ENCODE results near the gene DDI1.
"Not testable (repeated sequence)": the region's sequence is repeated elsewhere in the genome, so short reads cannot be mapped to it uniquely, and the experiment has no call there.

Gene DDI1

DNA sequence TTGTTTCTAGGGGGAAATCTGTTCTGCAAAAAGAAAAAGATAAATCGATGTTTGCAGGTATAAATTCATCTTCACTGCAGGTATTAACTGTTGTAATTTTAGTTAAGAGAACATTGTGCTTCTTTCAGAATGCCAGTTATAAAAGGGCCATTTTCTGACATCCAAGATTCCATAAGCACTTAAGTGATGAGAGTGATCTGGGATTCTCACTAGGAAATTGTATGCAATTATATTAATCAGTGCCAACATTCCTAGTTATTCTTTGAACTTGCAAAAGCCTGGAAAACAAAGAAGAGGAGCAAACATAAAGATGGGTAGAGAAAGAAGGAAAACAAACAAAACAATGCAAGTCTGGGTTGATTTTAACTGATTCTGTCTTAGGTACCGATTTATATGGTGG lies 5.4 kb downstream of the DDI1 start:
- no peak for DNase-seq (ENCODE audit: low read depth)

GRCh38 chr11:104043142-104043541 lies 6.7 kb downstream of the DDI1 start:
- no peak for DNase-seq (ENCODE audit: low read depth)

DNA sequence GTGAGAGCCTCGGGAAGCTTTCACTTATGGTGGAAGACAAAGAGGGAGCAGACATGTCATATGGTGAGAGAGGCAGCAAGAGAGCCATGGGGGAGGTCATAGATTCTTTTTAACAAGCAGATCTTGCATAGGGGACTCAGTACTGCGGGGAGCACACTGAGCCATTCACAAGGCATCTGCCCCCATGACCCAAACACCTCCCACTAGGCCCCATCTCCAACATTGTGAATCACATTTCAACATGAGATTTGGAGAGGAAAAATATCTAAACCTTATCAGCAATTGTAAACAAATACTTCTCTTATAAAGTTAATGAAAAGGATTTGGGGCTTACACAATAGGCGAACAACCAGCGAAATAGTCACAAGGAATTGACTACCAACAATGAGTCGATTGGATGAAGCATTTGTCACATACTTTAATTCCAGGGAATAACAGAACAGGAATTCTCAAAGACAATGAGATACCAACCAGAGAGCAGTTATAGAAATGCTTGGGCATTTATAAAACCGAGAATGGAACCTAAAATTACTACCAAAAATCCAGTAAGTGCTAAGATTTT lies 7.3 kb downstream of the DDI1 start:
- DNase-seq (ENCODE audit: low read depth): no peak

- DNase-seq (ENCODE audit: low read depth): no peak
Measured at GRCh38 chr11:104046331-104046730, 9.9 kb downstream of the DDI1 start.

DNA sequence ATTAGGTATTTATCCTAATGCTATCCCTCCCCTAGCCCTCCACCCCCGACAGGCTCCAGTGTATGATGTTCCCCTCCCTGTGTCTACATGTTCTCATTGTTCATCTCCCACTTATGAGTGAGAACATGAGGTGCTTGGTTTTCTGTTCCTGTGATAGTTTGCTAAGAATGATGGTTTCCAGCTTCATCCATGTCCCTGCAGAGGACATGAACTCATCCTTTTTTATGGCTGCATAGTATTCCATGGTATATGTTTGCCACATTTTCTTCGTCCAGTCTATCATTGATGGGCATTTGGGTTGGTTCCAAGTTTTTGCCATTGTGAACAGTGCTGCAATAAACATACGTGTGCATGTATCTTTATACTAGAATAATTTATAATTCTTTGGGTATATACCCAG lies 10.4 kb downstream of the DDI1 start:
- DNase-seq (ENCODE audit: low read depth): not testable (repeated sequence)

DNA sequence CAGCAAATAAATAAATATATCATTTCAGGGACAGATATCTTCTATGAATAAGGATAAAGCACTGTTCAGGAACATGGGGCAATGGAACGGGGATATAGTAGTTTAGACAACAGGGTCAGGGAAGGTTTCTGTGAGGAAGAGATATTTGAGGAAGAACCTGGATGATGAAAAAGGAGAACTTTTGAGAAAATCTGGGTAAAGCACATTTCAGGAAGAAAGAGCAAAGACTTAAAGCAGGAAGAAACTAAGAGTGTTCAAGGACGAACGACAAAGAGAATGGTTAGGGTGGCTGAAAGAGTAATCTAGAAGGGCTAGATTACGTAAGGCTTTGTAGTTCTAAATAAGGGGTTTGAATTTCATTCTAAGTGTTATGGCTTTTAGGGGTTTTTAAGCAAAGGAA lies 12.7 kb downstream of the DDI1 start:
- no peak for DNase-seq (ENCODE audit: low read depth)

- no peak for DNase-seq (ENCODE audit: low read depth)
Measured at GRCh38 chr11:104051778-104052177, 15.3 kb downstream of the DDI1 start.

DNA sequence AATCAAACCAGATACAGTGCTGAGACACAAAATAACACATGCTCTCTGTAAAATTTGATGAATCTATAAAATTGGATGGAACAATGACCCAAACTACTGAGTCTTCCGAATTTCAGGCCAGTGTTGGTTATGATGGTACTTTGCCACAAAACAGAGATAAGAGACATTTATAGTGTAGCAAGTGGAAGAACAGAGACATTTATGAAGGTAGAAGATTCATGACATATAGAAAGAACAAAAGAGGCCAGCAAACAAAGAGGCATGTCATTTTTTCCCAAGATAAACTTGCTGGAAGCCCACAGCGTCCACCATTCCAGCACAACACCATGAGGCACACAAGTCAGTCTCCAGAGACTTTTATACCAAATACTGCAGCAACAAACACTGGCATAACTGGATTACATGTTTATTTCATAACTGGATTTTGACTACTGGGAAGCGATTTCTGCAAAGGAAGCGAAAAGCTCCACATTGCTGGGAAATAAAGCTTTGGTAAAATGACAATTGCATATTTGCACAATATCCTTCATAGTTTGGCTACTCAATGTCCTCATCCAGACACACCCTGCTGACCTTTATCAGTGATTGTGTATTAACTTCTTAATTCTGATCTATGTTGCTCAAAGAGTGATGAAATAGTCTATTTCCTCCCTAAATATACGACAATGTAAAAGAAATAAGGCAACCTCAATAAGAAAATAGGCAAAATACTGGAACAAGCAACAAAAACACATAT lies 17.5 kb downstream of the DDI1 start:
- no peak for DNase-seq (ENCODE audit: low read depth)

DNA sequence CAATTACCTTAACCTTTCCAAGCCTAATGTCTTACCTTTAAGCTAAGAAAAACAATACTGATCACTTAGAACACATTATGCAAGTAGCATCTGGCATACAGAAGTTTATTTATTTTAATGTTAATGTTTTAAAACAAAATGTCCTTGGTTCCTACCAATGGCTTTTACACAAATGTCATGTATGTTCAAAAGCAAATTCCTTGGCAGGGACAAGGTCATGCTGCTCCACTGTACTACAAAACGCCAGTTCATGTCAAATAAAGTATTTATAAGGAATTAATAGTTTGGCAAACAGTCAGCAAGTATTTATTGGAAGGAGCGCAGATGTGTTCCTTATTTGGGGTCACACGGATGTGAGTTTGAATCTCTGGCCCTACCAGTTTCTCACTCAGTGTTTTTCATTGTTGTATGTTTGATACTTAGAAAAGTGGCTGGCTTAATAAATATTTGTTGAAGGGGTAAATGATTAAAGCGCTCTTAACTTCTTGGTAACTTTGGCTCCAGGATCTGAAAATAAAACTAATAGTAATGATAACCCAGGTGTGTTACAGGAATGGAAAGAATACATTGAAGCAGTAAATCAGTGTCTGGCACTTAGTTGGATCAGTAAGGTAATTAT lies 18.6 kb downstream of the DDI1 start:
- no peak for DNase-seq (ENCODE audit: low read depth)

DNA sequence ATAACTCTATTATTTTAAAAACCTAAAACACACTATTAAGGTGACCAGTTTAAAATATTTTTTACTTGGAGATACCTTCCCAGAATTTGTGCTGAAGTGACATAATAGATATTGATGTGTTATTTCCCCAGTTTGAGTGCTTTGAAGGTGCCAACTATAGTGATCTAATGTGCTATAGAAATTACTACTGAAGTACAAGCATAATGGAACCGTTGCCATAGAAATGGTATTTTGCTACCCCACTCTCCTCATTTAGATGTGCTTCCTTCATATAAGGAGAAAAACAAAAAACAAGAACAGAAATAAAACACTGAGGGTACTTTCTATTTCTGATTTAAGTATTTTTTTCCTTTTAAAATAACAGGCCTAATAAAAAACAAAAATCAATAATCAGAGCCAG lies 19.2 kb downstream of the DDI1 start:
- no peak for DNase-seq (ENCODE audit: low read depth)

DNA sequence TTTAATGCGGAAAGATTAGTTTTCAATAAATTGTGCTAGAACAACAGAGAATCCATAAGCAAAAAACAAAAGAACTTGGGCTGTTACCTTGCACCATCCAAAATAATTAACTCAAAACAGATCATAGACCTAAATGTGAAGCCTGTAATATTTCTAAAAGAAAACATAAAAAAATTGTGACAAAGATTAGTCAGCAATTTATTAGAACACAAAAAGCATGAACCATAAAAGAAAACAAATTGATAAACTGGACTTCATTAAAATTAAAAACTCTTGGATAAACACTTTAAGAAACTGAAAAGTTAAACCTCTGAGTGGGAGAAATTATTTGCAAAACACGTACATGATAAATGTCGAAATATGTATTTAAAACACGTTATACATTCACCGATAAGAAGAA lies 21.5 kb downstream of the DDI1 start:
- no peak for DNase-seq (ENCODE audit: low read depth)

DNA sequence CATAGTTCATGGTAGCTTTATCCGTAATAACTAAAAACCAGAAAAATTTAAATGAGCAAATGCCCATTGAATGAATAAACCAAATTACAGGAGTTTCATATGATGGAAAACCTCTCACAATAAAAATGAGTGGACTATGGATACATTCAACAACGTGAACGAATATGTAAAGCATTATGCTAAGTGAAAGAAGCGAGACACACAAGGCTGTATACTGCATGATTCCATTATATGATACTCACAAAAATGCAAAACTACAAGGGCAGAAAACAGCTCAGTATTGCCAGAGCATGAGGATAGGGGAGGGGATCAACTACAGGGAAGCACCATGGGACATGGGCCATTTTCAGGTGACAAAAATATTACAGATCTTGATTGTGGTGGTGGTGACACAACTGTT lies 22.2 kb downstream of the DDI1 start:
- DNase-seq (ENCODE audit: low read depth): no peak

GRCh38 chr11:104060004-104060794 lies 23.8 kb downstream of the DDI1 start:
- DNase-seq (ENCODE audit: low read depth): no peak

DNA sequence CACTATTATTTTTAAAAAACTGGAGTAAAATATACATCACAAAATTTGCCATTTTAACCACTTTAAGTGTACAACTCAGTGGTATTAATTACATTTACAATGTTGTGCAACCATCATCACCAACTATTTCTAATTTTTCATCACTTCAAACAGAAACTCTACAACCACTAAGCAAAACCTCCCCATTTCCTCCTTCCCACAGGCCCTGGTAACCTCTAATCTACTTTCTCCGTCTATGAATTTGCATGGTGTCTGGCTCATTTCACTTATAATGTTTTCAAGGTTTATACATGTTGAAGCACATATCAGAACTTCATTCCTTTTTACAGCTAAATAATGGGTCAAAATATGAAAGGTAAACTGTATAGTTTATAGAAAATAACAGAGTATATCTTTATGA lies 24.4 kb downstream of the DDI1 start:
- DNase-seq (ENCODE audit: low read depth): no peak

- no peak for DNase-seq (ENCODE audit: low read depth)
Measured at GRCh38 chr11:104061853-104062521, 25.5 kb downstream of the DDI1 start.

DNA sequence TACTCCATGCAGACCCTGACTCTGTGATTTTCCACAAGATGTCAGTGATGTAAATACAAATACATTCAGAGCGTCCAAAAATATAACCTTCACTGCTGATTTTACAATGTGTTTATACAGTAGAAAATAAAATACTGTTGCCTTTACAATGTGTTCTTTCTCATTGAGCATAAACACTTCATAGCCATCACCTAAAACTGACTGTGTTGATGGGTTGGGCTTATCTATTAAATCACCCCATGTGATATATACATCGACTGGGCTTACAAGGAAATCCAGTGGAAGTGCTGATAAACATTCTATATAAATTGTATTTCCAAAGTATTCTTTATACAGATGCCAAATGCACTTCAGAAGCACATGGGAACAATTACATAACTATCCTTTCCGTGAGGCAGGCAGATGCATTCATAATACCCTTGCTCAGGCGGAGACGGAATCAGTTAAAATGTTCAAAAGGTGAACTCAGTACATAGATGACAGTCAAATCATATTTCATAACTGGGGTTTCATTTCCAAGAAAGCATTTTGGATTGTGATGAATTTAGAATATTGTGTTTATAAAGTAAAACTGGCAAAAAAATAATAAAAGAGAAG lies 27.7 kb downstream of the DDI1 start:
- no peak for DNase-seq (ENCODE audit: low read depth)

DNA sequence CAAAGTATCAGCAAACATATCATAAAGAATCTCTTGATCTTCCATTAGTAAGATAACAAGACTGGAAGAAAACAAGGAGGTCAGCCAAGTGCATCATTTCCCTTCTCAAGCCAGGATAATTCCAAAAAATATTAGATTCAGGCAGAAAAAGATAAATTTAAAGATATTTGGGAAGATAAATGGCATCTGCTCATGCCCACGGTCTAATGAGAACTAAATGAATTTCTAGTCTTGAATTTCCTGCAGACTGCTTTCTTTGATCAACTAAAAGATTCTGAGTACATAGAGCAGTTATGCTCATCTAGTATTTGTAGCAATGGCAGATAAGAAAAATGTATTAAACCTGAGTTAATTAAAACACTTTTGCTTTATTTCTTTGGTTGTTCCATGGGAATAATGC lies 31.1 kb downstream of the DDI1 start:
- DNase-seq (ENCODE audit: low read depth): no peak

GRCh38 chr11:104073950-104074705 lies 37.7 kb downstream of the DDI1 start:
- no peak for DNase-seq (ENCODE audit: low read depth)

GRCh38 chr11:104075091-104075490 lies 38.7 kb downstream of the DDI1 start:
- DNase-seq (ENCODE audit: low read depth): no peak

- DNase-seq (ENCODE audit: low read depth): no peak
Measured at GRCh38 chr11:104075706-104076105, 39.3 kb downstream of the DDI1 start.

GRCh38 chr11:104076455-104076854 lies 40.0 kb downstream of the DDI1 start:
- no peak for DNase-seq (ENCODE audit: low read depth)

All from fibroblast of the conjunctiva (primary cell).